Lower lobe of right lung (tissue), 2 donors: ENCODE measurements around the gene RPRM. TPM values are rescaled to one million over a fixed set of nuclear protein-coding genes. Genes with fewer than 3 reads are reported as not detected.

Source experiments
- ATAC-seq, 2 donors: fragments of 200-7000 bp; cut with Tn5 transposase; one replicate each; pipeline ENCODE4 v1.9.1; 2020 to 2022; ENCODE audit warnings: mild to moderate bottlenecking in 2 of 2, moderate library complexity in 2 of 2
- DNase-seq: peaks from one replicate; pipeline ENCODE4 v3.0.0-alpha.2; 2020
- H3K27ac ChIP-seq: fragments of 200-600 bp; one replicate; pipeline ENCODE4 v1.8.0; 2022
- H3K27me3 ChIP-seq: fragments of 200-600 bp; one replicate; pipeline ENCODE4 v1.8.0; 2022; ENCODE audit warnings: low read depth
- H3K36me3 ChIP-seq: fragments of 200-600 bp; one replicate; pipeline ENCODE4 v1.8.0; 2022; ENCODE audit warnings: mild to moderate bottlenecking
- H3K4me1 ChIP-seq: fragments of 200-600 bp; one replicate; pipeline ENCODE4 v1.8.0; 2022
- H3K4me3 ChIP-seq: fragments of 200-600 bp; one replicate; pipeline ENCODE4 v1.8.0; 2022; ENCODE audit warnings: mild to moderate bottlenecking
- H3K9me3 ChIP-seq: fragments of 200-600 bp; one replicate; pipeline ENCODE4 v1.8.0; 2022
- CTCF ChIP-seq: fragments of 200-600 bp; IDR thresholded peaks from one replicate; pipeline ENCODE4 v1.8.0; 2022; ENCODE audit warnings: antibody characterized with exemption, mild to moderate bottlenecking
- intact Hi-C: fragments of 100-400 bp; cut with DNase I; formaldehyde crosslinking; loops from one replicate; pipeline ENCODE4 v1.11.0; 2022
- total RNA-seq: library from RNA; stranded (reverse); fragmentation: NEBNext Ultra II Directional; extraction: Animal tissue kit (Norgen Biotek cat#: 25700); gene quantifications from one replicate; pipeline ENCODE4 v1.2.1, GENCODE V29; 2021
- donor health status: DM: no; HTN: yes; CAD: no; lungs with severe emphysema.

Gene RPRM
- total RNA-seq, 1 donor from 2014 or later, result 0.27 TPM

- intact Hi-C loops, result no loop called here
- ATAC-seq (no peak), DNase-seq (no peak)
- H3K4me1 ChIP-seq, result no peaks in the 10 kb centered on the region
- H3K27me3 ChIP-seq, result no peaks in the 10 kb centered on the region
- no peaks in the 10 kb centered on the region for H3K36me3 ChIP-seq
- H3K9me3 ChIP-seq, result no peaks in the 10 kb centered on the region
- no peak for TF ChIP-seq CTCF
- no peak overlapping the region for H3K27ac ChIP-seq
- no peak overlapping the region for H3K4me3 ChIP-seq
Measured at GRCh38 chr2:153499439-153499838, 20.9 kb upstream of the RPRM start.

GRCh38 chr2:153497938-153498629 lies 19.5 kb upstream of the RPRM start:
- H3K27me3 ChIP-seq, result no peaks in the 10 kb centered on the region
- H3K4me3 ChIP-seq, result no peak overlapping the region
- H3K4me1 ChIP-seq, result no peaks in the 10 kb centered on the region
- TF ChIP-seq CTCF, result no peak
- DNase-seq (no peak), ATAC-seq (no peak)
- H3K9me3 ChIP-seq, result no peaks in the 10 kb centered on the region
- no peaks in the 10 kb centered on the region for H3K36me3 ChIP-seq
- intact Hi-C loops, result no loop called here
- no peak overlapping the region for H3K27ac ChIP-seq

GRCh38 chr2:153495725-153496124 lies 17.2 kb upstream of the RPRM start:
- TF ChIP-seq CTCF, result no peak
- H3K4me1 ChIP-seq, result no peaks in the 10 kb centered on the region
- H3K27ac ChIP-seq, result no peak overlapping the region
- H3K36me3 ChIP-seq, result no peaks in the 10 kb centered on the region
- intact Hi-C loops, result no loop called here
- H3K27me3 ChIP-seq, result no peaks in the 10 kb centered on the region
- H3K4me3 ChIP-seq, result no peak overlapping the region
- ATAC-seq (no peak), DNase-seq (no peak)
- H3K9me3 ChIP-seq, result no peaks in the 10 kb centered on the region

GRCh38 chr2:153488072-153488471 lies 9.5 kb upstream of the RPRM start:
- TF ChIP-seq CTCF, result no peak
- ATAC-seq (no peak), DNase-seq (no peak)
- no peaks in the 10 kb centered on the region for H3K9me3 ChIP-seq
- H3K27ac ChIP-seq, result no peak overlapping the region
- H3K27me3 ChIP-seq, result peaks cover 7% of the 10 kb centered on the region
- H3K4me3 ChIP-seq, result no peak overlapping the region
- H3K36me3 ChIP-seq, result no peaks in the 10 kb centered on the region
- intact Hi-C loops, result no loop called here
- no peaks in the 10 kb centered on the region for H3K4me1 ChIP-seq

DNA sequence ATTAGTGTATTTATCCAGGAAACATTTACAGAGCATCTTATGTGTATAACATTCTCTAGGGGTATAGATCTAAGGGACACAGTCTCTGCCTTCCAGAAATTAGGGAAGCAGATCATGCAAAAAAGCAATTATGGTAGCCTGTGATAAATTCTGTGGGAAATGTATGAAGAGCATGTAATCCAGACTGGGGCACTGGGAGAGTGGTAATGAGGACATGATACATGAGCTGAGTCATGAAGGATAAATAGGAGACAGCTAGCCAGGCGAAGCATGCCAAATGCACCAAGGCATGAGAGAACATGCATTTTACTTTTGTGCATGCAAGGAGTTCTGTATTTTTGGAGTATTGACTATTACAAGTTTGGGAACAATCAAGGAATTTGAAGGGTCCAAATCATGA lies 8.9 kb upstream of the RPRM start:
- DNase-seq, result no peak
- intact Hi-C loops, result no loop called here
- Histone ChIP-seq H3K36me3 (no peaks in the 10 kb centered on the region), H3K4me3 (no peak overlapping the region), H3K27me3 (peaks cover 7% of the 10 kb centered on the region), H3K4me1 (no peaks in the 10 kb centered on the region), H3K27ac (no peak overlapping the region), H3K9me3 (no peaks in the 10 kb centered on the region)
- no peak for ATAC-seq
- no peak for TF ChIP-seq CTCF

GRCh38 chr2:153479573-153479972 lies 1.0 kb upstream of the RPRM start:
- Histone ChIP-seq H3K4me1 (peaks cover 27% of the 10 kb centered on the region), H3K27ac (no peak overlapping the region), H3K9me3 (no peaks in the 10 kb centered on the region), H3K27me3 (peaks cover 53% of the 10 kb centered on the region), H3K4me3 (no peak overlapping the region), H3K36me3 (no peaks in the 10 kb centered on the region)
- intact Hi-C loops, result no loop called here
- no peak for TF ChIP-seq CTCF
- ATAC-seq, result no peak
- DNase-seq, result no peak
